CD4-positive, alpha-beta T cell treated with Interleukin-15 for 4 hours (primary cell): ENCODE results near the gene RBM38.
A peak's percentile ranks its signal among the peaks of the same experiment; 100 is the strongest.

Experiments
- DNase-seq: peaks from one replicate; pipeline ENCODE4 v3.0.0-alpha.2; 2020; ENCODE audit warnings: low spot score

The RBM38 gene

DNA sequence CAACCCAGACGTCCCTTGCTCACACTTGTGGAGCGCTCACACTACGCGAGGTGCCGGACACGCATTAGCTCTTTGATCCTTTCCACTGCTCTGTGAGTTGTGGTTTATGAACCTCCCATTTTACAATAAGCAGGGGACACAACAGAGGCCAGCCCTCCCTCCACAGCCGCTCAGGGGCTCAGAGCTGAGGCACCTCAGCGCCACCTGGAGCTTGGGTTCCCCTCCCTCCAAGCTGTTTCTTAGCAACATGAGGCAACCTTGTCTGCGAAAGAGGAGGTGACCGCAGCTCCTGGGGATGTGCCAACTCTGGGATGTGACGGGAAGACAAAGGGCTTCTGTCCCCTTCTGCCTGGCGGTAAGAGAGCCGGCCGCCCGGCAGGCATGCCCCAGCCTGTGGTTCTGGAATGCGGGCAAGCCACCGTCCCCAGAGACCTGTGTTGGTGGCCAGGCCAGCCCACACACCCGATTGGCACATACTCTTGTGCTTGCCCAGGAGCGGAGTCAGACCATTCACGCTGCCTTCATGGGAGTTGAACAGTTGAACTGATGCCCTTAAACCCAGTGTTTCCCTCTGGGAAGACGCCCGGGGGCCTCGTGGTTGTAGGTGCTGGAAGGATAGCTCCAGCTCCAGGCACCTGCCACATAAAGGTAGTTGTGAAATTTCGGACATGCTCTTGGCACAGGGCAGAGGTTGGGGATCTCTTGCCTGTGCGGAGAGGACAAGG, 44.5 kb downstream of the RBM38 start:
- DNase-seq, result peak; percentile 32

DNA sequence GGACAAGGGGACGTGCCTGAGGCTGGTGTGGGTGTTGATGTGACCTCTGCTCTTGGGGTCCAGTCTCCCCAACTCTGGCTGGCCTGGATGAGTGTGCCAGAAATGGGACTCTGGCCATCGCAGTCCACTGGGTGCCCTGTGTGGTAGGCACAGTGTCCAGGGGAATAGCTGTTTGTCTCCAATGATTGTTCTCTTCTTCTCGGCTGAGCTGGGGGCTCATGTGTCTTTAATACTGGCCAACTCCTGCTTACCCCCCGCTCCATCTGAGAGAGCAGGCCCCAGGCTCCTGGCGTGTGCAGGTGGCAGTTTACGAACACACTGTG, 45.0 kb downstream of the RBM38 start:
- no peak for DNase-seq

DNA sequence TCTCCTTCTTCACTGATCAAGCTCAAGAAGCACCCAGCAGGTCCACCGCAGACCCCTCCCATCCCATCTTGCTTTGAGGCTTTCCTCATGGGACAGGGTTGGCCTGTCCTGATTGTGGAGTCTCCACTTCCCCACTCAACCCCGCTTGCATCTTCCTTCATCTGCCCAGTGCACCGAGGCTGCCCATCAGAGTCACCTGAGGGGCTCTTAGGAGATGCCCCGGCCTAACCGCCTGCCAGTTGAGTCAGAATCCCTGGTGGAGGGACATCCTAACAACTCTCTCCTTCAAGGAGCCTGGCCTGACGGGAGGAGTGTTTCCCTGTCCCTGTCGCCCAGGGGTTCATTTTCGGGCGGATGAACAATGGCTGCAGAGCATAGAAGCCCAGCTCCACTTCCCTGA, 46.1 kb downstream of the RBM38 start:
- no peak for DNase-seq

DNA sequence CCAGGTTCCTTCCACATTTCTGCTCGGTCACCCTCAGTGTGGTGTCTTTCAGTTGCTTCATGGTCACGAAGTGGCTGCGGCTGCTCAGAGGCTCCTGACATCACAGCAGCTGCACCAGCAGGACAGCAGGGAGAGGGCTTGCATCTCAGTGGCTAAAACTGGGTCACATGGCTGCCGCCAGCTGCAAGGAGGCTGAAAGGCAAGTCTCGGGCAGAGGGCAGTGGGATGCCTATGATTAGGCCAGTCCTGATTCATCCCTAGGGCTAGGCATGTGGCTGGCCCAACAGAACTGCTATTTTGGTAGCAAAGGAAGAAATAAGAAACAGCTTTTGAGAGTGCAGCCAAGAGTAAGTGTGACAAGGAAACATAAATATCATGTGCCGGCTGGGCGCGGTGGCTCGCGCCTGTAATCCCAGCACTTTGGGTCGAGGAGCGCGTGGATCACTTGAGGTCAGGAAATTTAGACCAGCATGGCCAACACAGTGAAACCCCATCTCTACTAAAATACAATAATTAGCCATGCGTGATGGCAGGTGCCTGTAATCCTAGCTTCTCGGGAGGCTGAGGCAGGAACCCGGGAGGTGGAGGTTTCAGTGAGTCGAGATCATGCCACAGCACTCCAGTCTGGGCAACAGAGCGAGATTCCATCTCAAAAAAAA, 46.6 kb downstream of the RBM38 start:
- no peak for DNase-seq

DNA sequence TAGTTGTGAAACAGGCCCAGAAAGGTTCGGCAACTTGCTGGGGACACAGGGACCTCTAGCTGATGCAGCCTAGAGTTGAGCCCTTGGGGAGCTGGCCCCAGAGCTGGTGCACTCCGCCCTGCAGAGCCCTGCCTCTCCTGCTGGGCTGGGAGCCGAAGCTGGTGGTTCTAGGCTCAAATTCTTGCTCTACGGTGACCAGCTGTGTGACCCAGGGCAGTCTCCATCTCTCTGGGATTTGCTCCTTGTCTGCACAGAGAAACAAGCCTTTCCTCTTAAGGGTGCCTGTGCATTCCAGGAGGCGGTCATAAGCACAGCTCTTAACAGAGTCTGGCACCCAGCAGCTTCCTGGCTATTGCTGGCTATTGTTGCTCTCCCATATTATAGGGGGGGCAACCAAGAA, 47.4 kb downstream of the RBM38 start:
- no peak for DNase-seq

DNA sequence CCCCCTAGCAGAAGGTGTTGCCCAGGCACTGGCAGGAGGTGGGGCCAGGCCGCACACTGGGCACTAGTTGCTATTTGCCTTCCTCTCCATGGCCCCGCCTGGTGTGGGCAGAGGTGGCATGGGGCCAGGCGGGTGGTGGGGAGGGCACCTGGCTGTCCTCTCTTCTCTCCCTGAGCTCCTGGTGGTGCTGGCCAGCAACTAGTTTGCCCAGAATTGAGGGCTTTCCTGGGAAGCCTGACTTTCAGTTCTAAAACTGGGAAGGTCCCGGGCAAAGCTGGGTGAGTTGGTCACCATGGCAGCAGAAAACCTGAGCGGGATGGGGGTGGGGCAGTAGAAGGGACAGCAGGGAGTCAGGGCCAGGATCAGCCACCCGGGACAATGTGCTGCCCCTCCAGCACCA, 48.2 kb downstream of the RBM38 start:
- DNase-seq, result no peak

DNA sequence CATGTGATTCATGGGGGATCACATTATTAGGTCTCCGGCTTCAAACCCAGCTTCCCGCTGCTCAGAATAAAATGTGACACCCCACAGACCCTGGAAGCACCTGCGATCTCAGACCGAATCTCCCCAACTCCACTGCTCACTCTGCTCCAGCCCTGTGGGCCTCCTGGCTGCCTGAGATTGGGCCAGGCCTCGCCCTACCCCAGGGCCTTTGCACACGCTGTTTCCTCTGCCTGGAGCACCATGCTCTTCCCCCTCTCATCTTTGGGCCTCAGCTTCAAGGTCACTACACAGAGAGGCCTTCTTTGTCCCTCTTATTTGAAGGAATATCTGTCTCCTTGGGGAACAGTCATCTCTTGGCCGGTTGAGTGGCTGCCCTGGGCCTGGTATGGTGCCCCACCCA, 48.8 kb downstream of the RBM38 start:
- DNase-seq, result no peak

DNA sequence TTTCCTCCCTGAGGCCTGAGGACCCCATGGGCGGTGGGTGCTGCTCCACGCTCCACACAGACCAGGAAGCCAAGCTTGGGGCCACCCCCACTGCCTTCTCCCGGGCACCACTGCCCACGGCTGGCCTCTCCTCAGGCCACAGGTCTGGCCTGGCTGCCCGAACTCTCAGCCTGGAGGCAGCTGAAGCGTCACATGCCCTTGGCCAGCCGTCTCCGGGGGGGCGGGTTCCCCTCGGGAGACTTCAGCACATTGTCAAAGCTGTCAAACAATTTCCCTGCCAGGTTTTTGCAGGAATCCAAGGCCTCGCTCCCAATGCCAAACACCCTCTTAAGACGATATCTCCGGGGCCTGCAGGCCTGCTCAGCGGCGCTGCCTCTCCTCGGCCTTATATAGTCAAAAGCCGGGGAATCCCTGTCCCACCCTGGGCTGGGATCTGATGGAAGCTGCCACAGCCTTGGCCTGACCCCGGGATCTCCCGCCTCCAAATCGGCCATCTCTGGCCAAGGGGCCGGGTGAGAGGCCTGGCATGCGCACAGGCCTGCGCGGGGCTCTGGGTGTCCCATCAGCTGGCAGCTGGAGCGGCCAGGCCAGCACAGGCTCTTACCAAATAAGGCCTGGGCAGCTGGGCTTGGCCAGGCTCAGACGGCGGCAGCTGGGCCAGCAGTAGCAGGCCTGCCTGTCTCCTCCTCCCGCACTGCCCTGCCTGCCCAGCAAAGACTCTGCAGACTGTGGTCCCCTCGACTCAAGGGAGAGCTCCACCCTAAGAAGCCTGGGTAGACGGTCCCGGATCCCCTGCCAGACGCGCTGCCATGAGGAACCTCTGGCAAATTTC, 49.7 kb downstream of the RBM38 start:
- DNase-seq, result no peak

DNA sequence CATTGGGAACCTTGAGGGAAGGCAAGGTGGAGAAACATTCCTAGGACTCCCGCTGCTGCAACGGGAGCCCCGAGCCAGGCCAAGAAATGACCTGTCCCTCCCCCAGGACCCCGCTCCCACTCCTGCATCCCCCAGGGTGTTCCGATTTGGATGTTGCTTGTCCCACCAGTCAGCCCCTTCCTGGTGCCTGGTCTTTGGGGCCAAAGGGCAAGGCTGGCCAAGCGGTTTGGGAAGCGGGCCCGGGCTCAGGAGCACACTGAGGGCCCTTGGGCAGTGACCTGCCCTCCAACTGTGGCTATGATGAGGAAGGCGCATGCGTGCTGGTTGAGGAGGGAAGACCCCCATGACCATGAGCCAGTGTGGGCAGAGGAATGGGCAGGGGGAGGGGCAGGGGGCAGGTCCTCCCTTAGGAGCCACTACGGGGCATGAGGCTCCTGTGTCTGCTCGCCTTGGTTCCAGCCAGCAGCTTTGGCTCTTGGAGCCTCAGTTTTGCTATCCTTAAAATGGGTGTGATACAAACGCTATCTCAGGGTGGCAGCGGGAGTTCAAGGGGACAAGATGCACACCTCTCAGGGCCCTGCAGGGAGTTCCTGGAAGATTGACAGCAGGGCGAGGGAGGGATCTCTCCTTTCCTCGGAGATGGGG, 50.4 kb downstream of the RBM38 start:
- no peak for DNase-seq

DNA sequence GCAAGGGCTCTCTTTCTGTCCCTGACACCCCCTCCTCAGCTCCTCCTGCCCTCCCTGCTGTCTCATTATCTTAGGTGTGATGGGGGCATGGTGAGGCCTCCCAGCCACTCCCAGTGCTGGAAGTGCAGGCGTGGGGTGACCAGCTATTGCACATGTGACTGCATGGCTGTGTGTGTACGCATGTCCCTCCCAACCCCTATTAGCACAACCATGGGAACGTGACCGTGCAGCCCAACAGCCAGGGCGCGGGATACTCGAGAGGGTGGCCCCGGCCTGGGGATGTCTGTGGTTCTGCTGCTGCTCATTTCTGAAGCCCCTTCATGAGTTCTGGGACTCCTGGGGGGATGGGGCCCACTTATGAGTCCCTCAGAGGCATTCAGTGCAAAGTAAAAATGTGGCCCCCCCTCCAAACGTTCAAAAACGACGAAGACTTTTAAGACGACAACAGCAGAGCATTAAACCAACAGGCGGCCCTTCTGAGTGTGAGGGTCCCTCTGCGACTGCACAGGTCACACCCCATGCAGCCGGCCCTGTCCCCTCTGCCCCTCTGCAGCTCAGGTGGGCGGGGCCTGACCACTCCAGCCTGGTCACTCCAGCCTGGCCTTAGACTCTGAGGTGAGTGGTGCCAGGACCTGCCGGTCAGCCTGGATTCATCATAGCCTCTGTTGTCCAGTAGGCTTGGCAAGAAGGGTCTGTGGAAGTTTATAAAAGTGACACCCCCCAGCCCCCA, 51.1 kb downstream of the RBM38 start:
- no peak for DNase-seq

DNA sequence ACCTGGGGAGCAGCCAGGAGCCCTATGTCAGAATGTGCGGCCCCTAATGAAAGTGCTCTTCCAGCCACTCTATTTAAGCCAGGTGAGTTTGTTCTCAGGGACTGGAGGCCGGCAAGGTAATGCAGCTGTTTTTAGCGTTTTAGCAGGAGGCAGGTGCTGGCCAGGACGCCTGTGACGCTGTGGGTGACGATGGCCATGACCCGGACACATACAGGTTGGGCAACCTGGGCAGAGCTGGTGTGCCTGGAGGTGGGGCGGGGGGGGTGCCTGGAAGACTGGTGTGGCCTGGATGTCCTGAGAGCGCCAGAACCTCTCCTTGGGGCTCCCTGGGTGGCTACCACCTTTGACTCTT, 51.7 kb downstream of the RBM38 start:
- no peak for DNase-seq

DNA sequence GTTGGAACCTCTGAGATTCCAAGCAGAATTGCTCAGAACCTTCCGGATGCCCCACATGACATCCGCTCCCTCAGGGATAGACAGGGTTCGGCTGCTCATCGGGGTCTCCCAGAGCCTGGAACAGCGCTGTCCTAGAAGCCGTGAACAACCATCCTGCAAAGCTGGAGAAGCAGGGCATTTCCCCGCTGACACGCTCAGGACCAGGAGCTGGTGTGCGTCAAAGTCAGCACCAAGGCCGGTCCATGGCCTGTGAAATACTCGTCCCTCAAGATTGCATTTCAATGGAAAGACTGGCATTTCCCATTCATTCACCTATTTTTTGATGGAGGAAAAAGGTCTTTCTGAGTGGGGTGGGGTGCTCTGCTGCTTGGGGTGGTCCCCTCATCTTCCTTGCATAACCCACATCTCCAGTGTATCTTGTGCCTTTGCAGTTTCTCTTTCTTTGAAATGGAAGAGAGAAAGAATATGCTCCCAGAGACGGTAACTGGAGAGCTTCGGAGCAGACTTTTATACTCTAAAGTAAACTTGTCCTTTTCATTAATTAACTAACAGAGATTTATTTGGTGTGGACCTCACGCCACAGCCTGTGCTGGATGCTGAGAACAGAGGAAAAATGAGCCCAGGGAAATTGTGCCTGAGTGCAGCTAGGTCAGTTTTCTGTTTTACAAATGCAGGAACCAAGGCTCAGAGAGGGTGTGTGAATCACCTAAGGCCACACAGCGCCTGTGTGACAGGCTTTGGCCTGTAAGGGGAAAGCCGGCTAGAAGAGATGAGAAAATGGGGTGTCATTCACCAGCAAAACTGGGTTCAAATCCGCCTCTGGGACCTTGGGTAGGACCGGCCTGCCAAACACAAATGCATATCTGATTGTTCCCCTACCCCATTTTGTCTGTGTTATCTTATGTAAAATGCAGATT, 52.4 kb downstream of the RBM38 start:
- no peak for DNase-seq

DNA sequence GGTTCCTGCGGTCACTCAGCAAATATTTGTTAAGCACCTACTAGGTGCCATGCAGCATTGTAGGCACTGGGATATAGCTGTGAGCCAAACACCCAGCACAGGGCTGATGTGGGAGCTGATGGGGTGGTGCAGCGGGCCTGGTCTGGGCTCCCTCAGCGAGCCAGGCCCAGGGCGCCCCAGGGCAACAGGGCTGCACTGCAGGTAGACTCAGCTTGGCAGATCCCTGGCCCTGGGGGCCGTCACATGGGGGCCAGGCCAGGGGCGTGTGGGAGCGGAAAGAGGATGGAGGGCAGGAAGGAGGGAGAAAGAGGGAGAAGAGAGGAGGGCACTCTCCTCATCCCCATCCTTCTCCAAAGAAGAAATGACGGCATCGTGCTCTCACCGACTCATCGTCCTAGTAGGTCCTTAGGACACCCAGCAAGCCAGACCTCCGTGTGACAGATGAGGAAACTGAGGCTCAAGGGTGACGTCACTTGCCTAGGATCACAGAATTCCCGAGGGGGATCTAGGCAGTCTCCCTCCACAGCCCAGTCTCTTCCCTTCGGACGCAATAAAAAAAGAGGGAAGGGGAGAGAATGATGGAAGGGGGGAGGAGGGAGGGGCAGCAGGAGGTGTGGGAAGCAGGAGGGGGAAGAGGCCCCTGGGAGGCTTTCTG, 53.3 kb downstream of the RBM38 start:
- DNase-seq, result no peak

DNA sequence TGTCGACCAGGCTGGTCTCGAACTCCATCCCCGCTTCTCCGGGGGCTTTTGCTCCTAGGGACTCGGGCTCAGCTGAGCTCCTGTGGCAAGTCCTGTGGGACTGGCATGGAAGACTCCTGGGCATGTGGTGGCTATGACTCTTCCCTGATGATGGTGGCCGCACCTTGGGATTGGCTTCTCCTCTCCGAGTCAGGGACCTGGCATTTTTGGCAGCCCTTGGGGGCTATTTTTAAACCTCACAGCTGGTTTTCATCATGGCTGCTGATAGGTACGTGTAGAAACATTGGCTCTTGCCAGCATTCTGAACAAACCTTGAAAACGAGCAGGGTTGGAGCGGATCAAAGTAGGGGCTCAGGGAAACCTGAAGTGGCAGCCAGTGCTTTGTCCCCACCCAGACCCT, 54.1 kb downstream of the RBM38 start:
- no peak for DNase-seq

DNA sequence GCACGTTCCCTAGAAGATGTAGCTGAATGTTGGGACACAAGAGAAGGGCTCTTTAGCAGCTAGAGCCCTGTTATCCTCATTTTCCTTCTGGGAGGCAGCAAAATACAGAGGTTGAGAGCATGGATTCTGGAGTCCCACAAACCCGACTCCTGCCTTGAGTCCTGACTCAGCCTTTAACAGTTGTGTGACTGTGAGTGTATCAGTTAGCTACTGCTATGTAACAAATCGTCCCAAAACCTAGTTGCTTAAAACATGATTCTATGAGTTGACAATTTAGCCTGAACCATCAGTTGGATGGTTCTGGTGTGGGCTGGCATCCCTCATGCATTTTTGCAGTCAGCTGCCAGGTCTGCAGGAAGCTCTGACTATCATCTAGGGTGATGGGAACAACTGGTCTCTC, 54.6 kb downstream of the RBM38 start:
- no peak for DNase-seq

DNA sequence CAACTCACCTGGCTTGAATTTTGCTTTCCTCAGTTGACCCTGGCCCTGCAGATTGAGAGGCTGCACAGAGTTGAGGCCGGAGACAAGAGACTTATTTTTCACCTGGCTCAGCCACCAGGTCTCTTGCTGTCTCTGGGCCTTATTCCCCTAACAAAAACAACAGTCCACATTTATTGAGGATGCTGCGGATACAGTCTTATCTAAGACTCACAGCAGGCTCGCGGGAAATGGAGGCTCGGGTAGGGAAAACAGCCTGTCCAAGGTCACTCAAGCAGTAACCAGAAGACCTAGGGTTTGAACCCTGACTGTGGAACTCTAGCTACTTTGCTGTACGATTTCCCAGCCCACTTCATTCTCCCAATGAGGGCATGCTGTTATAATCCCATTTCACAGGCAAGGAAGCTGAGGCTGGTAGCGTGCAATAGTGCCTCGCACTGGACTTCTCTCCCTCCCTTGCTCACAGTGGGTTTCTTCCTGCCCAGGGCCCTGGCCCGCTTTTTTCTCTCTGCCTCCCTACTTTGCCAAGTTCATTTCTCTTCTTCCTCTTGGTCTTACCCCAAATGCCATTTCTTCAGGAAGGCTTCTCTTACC, 57.7 kb downstream of the RBM38 start:
- no peak for DNase-seq

DNA sequence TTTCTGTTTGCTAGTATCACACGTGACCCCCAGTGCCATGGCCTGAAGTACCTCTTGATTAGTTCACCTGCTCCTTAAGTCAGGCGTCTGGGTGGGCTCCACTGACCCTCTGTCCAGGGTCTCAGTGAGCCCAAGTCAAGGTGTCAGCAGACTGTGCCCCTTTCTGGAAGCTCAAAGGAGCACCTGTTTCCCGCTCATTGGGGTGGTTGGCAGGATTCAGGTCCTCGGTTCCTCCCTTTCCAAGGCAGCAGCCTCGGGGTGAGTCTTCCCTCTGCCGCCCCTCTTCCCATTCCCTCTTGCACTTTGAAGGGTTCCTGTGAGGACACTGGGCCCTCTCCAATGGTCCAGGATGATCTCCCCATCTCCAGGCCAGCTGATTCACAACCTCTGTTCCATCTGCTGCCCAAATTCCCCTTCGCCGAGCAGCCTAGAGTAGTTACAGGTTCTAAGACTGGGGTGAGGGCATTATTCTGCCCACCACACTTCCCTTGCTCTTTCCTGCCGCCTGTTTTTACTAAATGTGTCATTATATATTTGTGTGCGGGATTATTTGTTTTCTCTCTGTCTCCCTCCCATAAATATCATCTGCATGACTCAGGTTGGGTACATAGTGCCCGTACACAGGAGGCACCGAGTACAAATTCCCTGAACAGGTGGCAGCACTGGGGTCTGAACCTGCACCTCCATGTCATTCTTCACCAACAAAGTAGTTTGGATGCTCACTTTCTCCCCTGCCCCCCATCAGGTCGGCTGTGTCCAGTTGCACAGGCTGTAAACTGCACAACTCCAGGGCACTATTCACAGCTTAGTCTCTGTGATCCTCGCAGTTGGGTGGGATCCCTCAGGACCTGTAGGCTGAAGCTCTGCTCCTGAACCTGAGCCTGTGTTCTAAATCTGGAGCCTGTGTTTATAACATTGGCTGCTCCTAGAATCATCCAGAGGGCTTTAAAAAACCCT, 58.5 kb downstream of the RBM38 start:
- no peak for DNase-seq

DNA sequence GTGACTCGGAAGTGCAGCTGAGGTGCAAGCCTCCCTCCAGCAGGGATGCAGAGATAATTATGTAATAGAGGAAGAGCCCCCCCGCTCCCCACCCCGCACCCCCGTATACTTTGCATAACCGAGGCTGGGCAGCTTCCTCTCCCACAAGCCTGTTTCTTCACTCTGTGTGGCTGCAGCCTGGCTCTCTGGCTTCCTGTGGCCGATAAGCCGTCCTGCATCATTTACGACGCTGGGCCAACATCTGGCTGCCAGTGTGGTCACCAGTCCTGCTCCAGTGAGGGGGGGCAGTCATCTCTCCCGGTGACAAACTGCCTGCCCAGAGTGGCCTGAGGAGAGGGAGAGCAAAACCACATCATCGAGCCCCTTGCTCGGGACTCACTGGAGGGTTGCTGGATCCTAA, 59.2 kb downstream of the RBM38 start:
- DNase-seq, result no peak

DNA sequence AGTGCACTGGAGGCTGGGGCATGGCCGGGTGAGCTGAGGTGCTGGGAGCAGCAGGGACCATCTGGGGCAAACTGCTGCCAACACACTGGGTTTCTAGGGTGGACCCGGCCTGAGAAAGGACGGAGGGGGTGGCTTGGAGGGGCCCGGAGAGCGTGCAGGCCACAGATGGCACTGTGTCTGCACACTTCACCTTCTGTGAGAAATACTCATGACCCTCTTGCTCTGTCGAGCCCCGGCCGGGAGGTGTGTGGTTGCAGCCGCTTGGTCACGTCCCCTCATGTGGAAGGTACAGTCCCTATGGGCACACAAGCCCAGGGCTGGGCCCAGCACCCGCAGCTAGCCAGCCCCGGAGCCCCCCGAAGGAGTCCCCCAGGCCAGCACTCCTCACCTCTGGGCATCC, 59.7 kb downstream of the RBM38 start:
- no peak for DNase-seq
